Measurements from ENCODE around the gene BAIAP2L2. TPM values are rescaled to one million over a fixed set of nuclear protein-coding genes. Genes with fewer than 3 reads are reported as not detected.

Gene BAIAP2L2
- total RNA-seq, 1 experiment from 2014 or later: 2.3 TPM

DNA sequence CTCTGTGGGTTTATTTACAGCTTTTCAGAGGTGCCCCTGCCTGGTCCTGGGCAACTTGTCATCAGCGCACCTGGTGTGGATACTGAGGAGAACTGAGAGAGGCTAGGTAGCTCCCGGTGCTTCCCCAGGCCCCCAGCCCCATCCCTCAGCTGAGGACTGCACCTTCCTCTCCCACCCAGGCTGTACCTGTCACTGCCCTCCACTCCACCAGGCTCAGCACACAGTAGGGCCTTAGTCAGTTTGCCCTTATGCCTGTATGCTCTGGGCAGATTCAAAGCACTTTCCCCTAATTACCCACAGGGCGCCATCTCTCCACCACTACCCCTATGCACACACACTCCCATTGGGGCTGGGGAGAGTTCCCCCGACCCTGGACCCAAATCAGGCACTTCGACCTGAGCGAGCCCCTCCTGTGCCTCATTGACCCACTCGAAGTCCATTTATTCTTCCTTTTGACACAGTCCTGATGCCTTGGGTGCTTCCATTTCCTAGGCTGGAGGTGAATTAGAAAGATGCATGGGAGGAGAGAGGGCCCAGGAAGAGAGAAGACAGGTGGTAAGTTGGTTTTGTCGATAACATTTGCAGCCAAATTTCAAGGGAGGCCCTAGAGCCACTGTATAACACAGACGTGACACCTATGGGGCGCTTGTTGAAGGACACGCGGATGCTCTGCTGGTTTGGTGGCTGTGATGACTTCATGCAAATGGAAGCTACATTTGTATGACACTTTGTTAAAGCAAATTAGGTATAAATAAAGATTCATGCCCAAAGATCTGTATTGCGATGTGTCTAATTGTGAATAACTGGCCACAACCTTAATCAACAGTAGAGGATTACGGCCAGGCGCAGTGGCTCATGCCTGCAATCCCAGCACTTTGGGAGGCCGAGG lies 67.1 kb downstream of the BAIAP2L2 start:
- no peak overlapping the region for H3K23ac ChIP-seq (ENCODE audit: insufficient read length, low read depth, low read length)
- H3K27ac Mint-ChIP-seq: no peak overlapping the region
- no peak for DNase-seq
- no peak overlapping the region for H3K27ac ChIP-seq (ENCODE audit: insufficient read length, low read depth, low read length)
- H2AK5ac ChIP-seq (ENCODE audit: insufficient read length, low read length): no peak overlapping the region
- H3K4me1 Mint-ChIP-seq: peaks cover 0 to 5% of the 10 kb centered on the region in 2 experiments; a peak in 1 of 4 replicates
- no peak overlapping the region for H4K91ac ChIP-seq (ENCODE audit: insufficient read length, low read depth, low read length)
- H3K9ac ChIP-seq (ENCODE audit: extremely low read depth, insufficient read length, low read length): no peak overlapping the region
- H4K5ac ChIP-seq (ENCODE audit: insufficient read length, low read depth, low read length): no peak overlapping the region
- no peak overlapping the region for H3K4me3 Mint-ChIP-seq
- no peak overlapping the region for H2BK20ac ChIP-seq (ENCODE audit: low read depth, low read length, poor library complexity, severe bottlenecking)
- no peak overlapping the region for H2BK12ac ChIP-seq (ENCODE audit: insufficient read length, low read depth, low read length)
- no peak overlapping the region for H2AFZ ChIP-seq (ENCODE audit: low read length)
- H3K56ac ChIP-seq (ENCODE audit: insufficient read length, low read depth, low read length): no peak overlapping the region
- H3K79me2 ChIP-seq (ENCODE audit: insufficient read depth, low read length): no peaks in the 10 kb centered on the region
- TF ChIP-seq, protein P1, sequence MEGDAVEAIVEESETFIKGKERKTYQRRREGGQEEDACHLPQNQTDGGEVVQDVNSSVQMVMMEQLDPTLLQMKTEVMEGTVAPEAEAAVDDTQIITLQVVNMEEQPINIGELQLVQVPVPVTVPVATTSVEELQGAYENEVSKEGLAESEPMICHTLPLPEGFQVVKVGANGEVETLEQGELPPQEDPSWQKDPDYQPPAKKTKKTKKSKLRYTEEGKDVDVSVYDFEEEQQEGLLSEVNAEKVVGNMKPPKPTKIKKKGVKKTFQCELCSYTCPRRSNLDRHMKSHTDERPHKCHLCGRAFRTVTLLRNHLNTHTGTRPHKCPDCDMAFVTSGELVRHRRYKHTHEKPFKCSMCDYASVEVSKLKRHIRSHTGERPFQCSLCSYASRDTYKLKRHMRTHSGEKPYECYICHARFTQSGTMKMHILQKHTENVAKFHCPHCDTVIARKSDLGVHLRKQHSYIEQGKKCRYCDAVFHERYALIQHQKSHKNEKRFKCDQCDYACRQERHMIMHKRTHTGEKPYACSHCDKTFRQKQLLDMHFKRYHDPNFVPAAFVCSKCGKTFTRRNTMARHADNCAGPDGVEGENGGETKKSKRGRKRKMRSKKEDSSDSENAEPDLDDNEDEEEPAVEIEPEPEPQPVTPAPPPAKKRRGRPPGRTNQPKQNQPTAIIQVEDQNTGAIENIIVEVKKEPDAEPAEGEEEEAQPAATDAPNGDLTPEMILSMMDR (conservative IDR thresholded peaks at IDR 0.05): no peak
- no peak overlapping the region for H3K18ac ChIP-seq (ENCODE audit: insufficient read length, low read depth, low read length)
- no peaks in the 10 kb centered on the region for H3K36me3 Mint-ChIP-seq (ENCODE audit: insufficient read depth in 1 of 3, low read depth in 3 of 3)
- H3K9me3 ChIP-seq (ENCODE audit: control insufficient read depth, low read depth, low read length): no peaks in the 10 kb centered on the region
- H3K79me1 ChIP-seq (ENCODE audit: insufficient read depth, low read depth, low read length, poor library complexity, severe bottlenecking): no peaks in the 10 kb centered on the region
- H3K4me2 ChIP-seq (ENCODE audit: insufficient read depth, insufficient read length, low read length): no peak overlapping the region
- WGBS (ENCODE audit: extremely low coverage, insufficient read length, low lambda C conversion rate): no CpG with 5 or more reads among the region's 16 CpGs
- H2BK5ac ChIP-seq (ENCODE audit: insufficient read length, low read length): no peak overlapping the region
- no peaks in the 10 kb centered on the region for H4K20me1 ChIP-seq (ENCODE audit: control insufficient read depth, insufficient read depth, insufficient read length)
- H2BK15ac ChIP-seq (ENCODE audit: low read depth, low read length): no peak overlapping the region
- no peaks in the 10 kb centered on the region for H3K4me1 ChIP-seq (ENCODE audit: insufficient read depth, low read length)
- H4K8ac ChIP-seq (replicated peaks; ENCODE audit: insufficient read length, low read depth, low read length): no peak overlapping the region
- no peak overlapping the region for H2BK120ac ChIP-seq (ENCODE audit: low read depth, low read length, poor library complexity, severe bottlenecking)
- H3K14ac ChIP-seq (ENCODE audit: insufficient read depth, low read length): no peak overlapping the region
- no peak overlapping the region for H3T11ph ChIP-seq (ENCODE audit: low read length)
- H3K27me3 Mint-ChIP-seq (ENCODE audit: low read depth): peaks cover 18% of the 10 kb centered on the region
- H3K23me2 ChIP-seq (ENCODE audit: insufficient read length, low read depth, low read length, poor library complexity, severe bottlenecking): no peaks in the 10 kb centered on the region
- no peaks in the 10 kb centered on the region for H3K9me3 Mint-ChIP-seq
- H3K4ac ChIP-seq (ENCODE audit: low read depth, low read length): no peak overlapping the region
- no peaks in the 10 kb centered on the region for H3K27me3 ChIP-seq (ENCODE audit: insufficient read depth, low read length)

Data from H9 (cell line).